GM23338 (cell line): ENCODE data around the gene LSP1. TPM values are rescaled to one million over a fixed set of nuclear protein-coding genes. Genes with fewer than 3 reads are reported as not detected.

Experiments
- ATAC-seq: fragments of 200-7000 bp; cut with Tn5 transposase; 3 replicates; pipeline ENCODE4 v1.9.1; 2020
- DNase-seq: peaks from one replicate; pipeline ENCODE4 v3.0.0-alpha.2; 2015; ENCODE audit warnings: low spot score
- H2AFZ ChIP-seq: fragments of 200-600 bp; sonication (generic); 2 replicates; pipeline ENCODE4 v1.8.0; 2016; ENCODE audit warnings: antibody characterized with exemption, mild to moderate bottlenecking, moderate library complexity
- H3F3A ChIP-seq: fragments of 200-600 bp; sonication (generic); replicated peaks from 2 replicates; pipeline ENCODE4 v1.8.0; 2017; ENCODE audit warnings: antibody characterized with exemption, mixed run types, low read depth
- H3K27ac ChIP-seq: fragments of 200-600 bp; sonication (generic); 2 replicates; pipeline ENCODE4 v1.6.1; 2016; ENCODE audit warnings: low read depth
- H3K27me3 ChIP-seq: fragments of 200-600 bp; sonication (generic); 2 replicates; pipeline ENCODE4 v1.8.0; 2016; ENCODE audit warnings: mild to moderate bottlenecking, mixed run types, moderate library complexity; ENCODE audit not compliant: insufficient read depth
- H3K36me3 ChIP-seq: fragments of 200-600 bp; sonication (generic); 2 replicates; pipeline ENCODE4 v1.8.0; 2016; ENCODE audit warnings: mild to moderate bottlenecking; ENCODE audit not compliant: insufficient read depth
- H3K4me1 ChIP-seq: fragments of 200-600 bp; sonication (generic); 2 replicates; pipeline ENCODE4 v1.8.0; 2016; ENCODE audit warnings: mild to moderate bottlenecking, moderate library complexity; ENCODE audit not compliant: insufficient read depth
- H3K4me2 ChIP-seq: fragments of 200-600 bp; sonication (generic); 2 replicates; pipeline ENCODE4 v1.7.1; 2017; ENCODE audit warnings: mixed run types
- H3K4me3 ChIP-seq: fragments of 200-600 bp; sonication (generic); 2 replicates; pipeline ENCODE4 v1.6.1; 2016; ENCODE audit warnings: mixed run types
- H3K79me2 ChIP-seq: fragments of 200-600 bp; sonication (generic); replicated peaks from 2 replicates; pipeline ENCODE4 v1.8.0; 2017; ENCODE audit warnings: mild to moderate bottlenecking; ENCODE audit not compliant: insufficient read depth
- H3K9me2 ChIP-seq: fragments of 200-600 bp; sonication (generic); 2 replicates; pipeline ENCODE4 v1.8.0; 2017; ENCODE audit not compliant: insufficient read depth
- H4K20me1 ChIP-seq: fragments of 200-600 bp; sonication (generic); replicated peaks from 2 replicates; pipeline ENCODE4 v1.8.0; 2017; ENCODE audit warnings: mild to moderate bottlenecking; ENCODE audit not compliant: insufficient read depth
- H3K27ac Mint-ChIP-seq: 2 replicates; pipeline ENCODE4 v1.8.0; 2020; ENCODE audit warnings: inconsistent platforms, mild to moderate bottlenecking, moderate library complexity, mixed read lengths
- H3K27me3 Mint-ChIP-seq: 3 replicates; pipeline ENCODE4 v1.8.0; 2022; ENCODE audit warnings: low read depth, mild to moderate bottlenecking, moderate library complexity, mixed read lengths, inconsistent platforms; ENCODE audit not compliant: insufficient read depth, poor library complexity
- H3K36me3 Mint-ChIP-seq: 3 replicates; pipeline ENCODE4 v1.8.0; 2021; ENCODE audit warnings: low read depth, mild to moderate bottlenecking, inconsistent platforms, moderate library complexity, mixed read lengths
- H3K4me1 Mint-ChIP-seq: 3 replicates; pipeline ENCODE4 v1.8.0; 2020; ENCODE audit warnings: mild to moderate bottlenecking, inconsistent platforms, mixed read lengths
- H3K4me3 Mint-ChIP-seq: 3 replicates; pipeline ENCODE4 v1.8.0; 2021; ENCODE audit warnings: moderate library complexity, mild to moderate bottlenecking, inconsistent platforms, mixed read lengths
- H3K9me3 Mint-ChIP-seq: 3 replicates; pipeline ENCODE4 v1.8.0; 2020; ENCODE audit warnings: moderate library complexity, mild to moderate bottlenecking, inconsistent platforms, mixed read lengths
- CREB1 ChIP-seq: fragments of 250-450 bp; sonication (Bioruptor Pico); IDR thresholded peaks from 2 replicates; pipeline ENCODE4 v1.5.0; 2020; ENCODE audit warnings: low read depth, mild to moderate bottlenecking, moderate library complexity
- CTCF ChIP-seq, 2 experiments: fragments of 200-600 bp in 1 of 2; sonication (generic) in 1 of 2; conservative IDR thresholded peaks; 2 replicates each; pipeline versions ENCODE4 v1.5.1 to v1.6.1; 2016 to 2017; ENCODE audit warnings: antibody characterized with exemption in 2 of 2, low read depth in 2 of 2, mild to moderate bottlenecking in 2 of 2, moderate library complexity in 1 of 2
- EZH2 ChIP-seq: fragments of 200-600 bp; sonication (generic); IDR thresholded peaks from one replicate; pipeline ENCODE4 v1.8.0; 2017; ENCODE audit warnings: antibody characterized with exemption, mild to moderate bottlenecking, low read depth; ENCODE audit not compliant: unreplicated experiment
- STAT1 ChIP-seq: IDR thresholded peaks from one replicate; pipeline ENCODE4 v1.6.1; 2016; ENCODE audit warnings: antibody characterized with exemption; ENCODE audit not compliant: unreplicated experiment
- ZNF114 ChIP-seq: fragments of 250-450 bp; sonication (Bioruptor Pico); IDR thresholded peaks from 2 replicates; pipeline ENCODE4 v1.5.0; 2020; ENCODE audit warnings: mild to moderate bottlenecking, moderate library complexity
- ZNF331 ChIP-seq: fragments of 250-450 bp; sonication (Bioruptor Pico); IDR thresholded peaks from 2 replicates; pipeline ENCODE4 v1.5.0; 2020; ENCODE audit warnings: low read depth, mild to moderate bottlenecking, moderate library complexity
- ZNF462 ChIP-seq: fragments of 250-450 bp; sonication (Bioruptor Pico); IDR thresholded peaks from 2 replicates; pipeline ENCODE4 v1.5.0; 2020; ENCODE audit warnings: mild to moderate bottlenecking, moderate library complexity
- polyA plus RNA-seq: library from polyadenylated mRNA; unstranded; fragments of >200 nt; fragmentation: Nextera tagmentation; extraction: Ambion mirVana; gene quantifications from 2 replicates; pipeline ENCODE4 v1.2.1, GENCODE V29; 2016
- total RNA-seq: library from RNA; depleted of rRNA; stranded (reverse); fragments of >200 nt; shearing (Covaris generic); gene quantifications from 2 replicates; pipeline ENCODE4 v1.2.3, GENCODE V29; 2014

LSP1 gene
- total and polyA plus RNA-seq, 2 experiments from 2014 or later: 0.84 TPM; not detected in 1

- TF ChIP-seq ZNF462 (CRISPR knock-in tag): no peak
- no peak for TF ChIP-seq EZH2
- no peak for TF ChIP-seq STAT1
- TF ChIP-seq CTCF (conservative IDR thresholded peaks at IDR 0.05; ENCODE audit: low read depth in 2 of 2): no peak
These were observed 53.9 kb downstream of the LSP1 start (continued) for GRCh38 chr11:1906611-1907423.

- Mint-ChIP-seq H3K27me3 (peaks cover 5% of the 10 kb centered on the region), H3K36me3 (no peaks in the 10 kb centered on the region), H3K4me3 (no peak overlapping the region), H3K4me1 (peaks cover 19% of the 10 kb centered on the region), H3K27ac (no peak overlapping the region), H3K9me3 (no peaks in the 10 kb centered on the region)
- no peak overlapping the region for H3K4me3 ChIP-seq
- H3F3A ChIP-seq: no peaks in the 10 kb centered on the region
- DNase-seq (peak; percentile 27), ATAC-seq (no peak)
- H3K27ac ChIP-seq: peak overlapping the region; percentile 33
- no peaks in the 10 kb centered on the region for H3K27me3 ChIP-seq
- H4K20me1 ChIP-seq: no peaks in the 10 kb centered on the region
- H2AFZ ChIP-seq: peak overlapping the region; percentile 38; the same call in 1 of the 2 replicates
- H3K79me2 ChIP-seq: no peaks in the 10 kb centered on the region
- peak overlapping the region; percentile 15; the same call in 1 of the 2 replicates for H3K4me2 ChIP-seq
- peaks cover 27% of the 10 kb centered on the region; the same call in 1 of the 2 replicates for H3K4me1 ChIP-seq
- no peaks in the 10 kb centered on the region for H3K36me3 ChIP-seq
- H3K9me2 ChIP-seq: no peaks in the 10 kb centered on the region
- TF ChIP-seq CTCF (conservative IDR thresholded peaks at IDR 0.05; ENCODE audit: low read depth in 2 of 2): no peak
- TF ChIP-seq CREB1 (CRISPR knock-in tag): no peak
- TF ChIP-seq ZNF114 (CRISPR knock-in tag): no peak
- no peak for TF ChIP-seq STAT1
- TF ChIP-seq ZNF331 (CRISPR knock-in tag): no peak
- no peak for TF ChIP-seq EZH2
These were observed 55.7 kb downstream of the LSP1 start for GRCh38 chr11:1908618-1909017.
